OCI-LY3 (cell line): ENCODE results near the gene CD46.
"Not testable (repeated sequence)": the region's sequence is repeated elsewhere in the genome, so short reads cannot be mapped to it uniquely, and the experiment has no call there.

ENCODE experiments used
- H2AFZ ChIP-seq: fragments of 200-600, 300-600 bp; shearing (Covaris generic); 2 replicates; pipeline ENCODE4 v1.6.0; 2014; ENCODE audit warnings: antibody characterized with exemption, low read depth, low read length
- H3K27ac ChIP-seq: fragments of 200-600, 300-600 bp; sonication (generic); 2 replicates; pipeline ENCODE4 v1.5.1; 2014; ENCODE audit warnings: mild to moderate bottlenecking, low read length, moderate library complexity, mixed read lengths
- H3K27me3 ChIP-seq: fragments of 200-600, 300-600 bp; sonication (generic); 2 replicates; pipeline ENCODE4 v1.6.1; 2014; ENCODE audit warnings: low read depth, low read length, mixed read lengths
- H3K36me3 ChIP-seq: fragments of 200-600, 300-600 bp; sonication (generic); replicated peaks from 2 replicates; pipeline ENCODE3; 2014; ENCODE audit warnings: low read depth, low read length, mixed read lengths
- H3K4me1 ChIP-seq: fragments of 300-600, 200-600 bp; sonication (generic); 2 replicates; pipeline ENCODE4 v1.6.1; 2014; ENCODE audit warnings: low read length, mixed read lengths
- H3K4me2 ChIP-seq: fragments of 200-600, 300-600 bp; sonication (generic); 2 replicates; pipeline ENCODE4 v1.6.1; 2014; ENCODE audit warnings: low read length, mixed read lengths
- H3K4me3 ChIP-seq: fragments of 300-600, 200-600 bp; sonication (generic); 2 replicates; pipeline ENCODE4 v1.5.1; 2014; ENCODE audit warnings: antibody characterized with exemption, mild to moderate bottlenecking, low read length, moderate library complexity
- H3K79me2 ChIP-seq: fragments of 300-600, 200-600 bp; shearing (Covaris generic); 2 replicates; pipeline ENCODE4 v1.6.1; 2014; ENCODE audit warnings: mild to moderate bottlenecking, low read length, mixed read lengths
- H3K9ac ChIP-seq: fragments of 300-600, 200-600 bp; shearing (Covaris generic); 2 replicates; pipeline ENCODE4 v1.6.0; 2014; ENCODE audit warnings: mild to moderate bottlenecking, low read length, moderate library complexity
- H3K9me3 ChIP-seq: fragments of 200-600, 300-600 bp; shearing (Covaris generic); 2 replicates; pipeline ENCODE4 v1.6.1; 2014; ENCODE audit warnings: low read length, mixed read lengths; ENCODE audit not compliant: insufficient read depth
- H4K20me1 ChIP-seq: fragments of 200-600, 300-600 bp; sonication (generic); 2 replicates; pipeline ENCODE4 v1.6.1; 2016; ENCODE audit warnings: low read length, mixed read lengths; ENCODE audit not compliant: insufficient read depth
- CTCF ChIP-seq: fragments of 200-600, 300-600 bp; sonication (generic); IDR thresholded peaks from 2 replicates; pipeline ENCODE4 v1.5.1; 2014; ENCODE audit warnings: antibody characterized with exemption, low read length, low read depth
- EZH2phosphoT487 ChIP-seq: fragments of 200-600 bp; shearing (Covaris generic); IDR thresholded peaks from 2 replicates; pipeline ENCODE4 v1.6.1; 2018; ENCODE audit warnings: antibody characterized with exemption, mixed run types, low read depth

Gene CD46

GRCh38 chr1:207751790-207752455 lies at the start of gene CD46:
Gene CD46, plus strand, starts transcription at chr1:207752054. Its CDS starts 159 bp downstream, at chr1:207752213.
- H4K20me1 ChIP-seq = peaks cover 43% of the 10 kb centered on the region
- no peak for TF ChIP-seq CTCF
- TF ChIP-seq EZH2phosphoT487 = no peak
- H3K4me3 ChIP-seq = peak within 1 kb of the TSS; percentile 80
- peak within 1 kb of the TSS; percentile 84 for H3K9ac ChIP-seq
- peak within 1 kb of the TSS; percentile 41 for H2AFZ ChIP-seq
- H3K79me2 ChIP-seq = peaks cover 58% of the 10 kb centered on the region
- H3K36me3 ChIP-seq = no peaks in the 10 kb centered on the region
- peak within 1 kb of the TSS; percentile 72 for H3K27ac ChIP-seq
- no peaks in the 10 kb centered on the region for H3K27me3 ChIP-seq
- peak within 1 kb of the TSS; percentile 89 for H3K4me2 ChIP-seq
- H3K9me3 ChIP-seq = no peaks in the 10 kb centered on the region
- peaks cover 49% of the 10 kb centered on the region for H3K4me1 ChIP-seq

- Histone ChIP-seq H4K20me1 (no peaks in the 10 kb centered on the region), H3K27ac (no peak overlapping the region), H3K4me2 (no peak overlapping the region), H3K27me3 (0 out of 2 replicates have a peak, but pooled peaks cover 2% of the 10 kb centered on the region), H3K9me3 (no peaks in the 10 kb centered on the region), H3K9ac (no peak overlapping the region), H3K4me3 (no peak overlapping the region), H3K79me2 (no peaks in the 10 kb centered on the region), H3K36me3 (no peaks in the 10 kb centered on the region), H2AFZ (no peak overlapping the region), H3K4me1 (no peaks in the 10 kb centered on the region)
- TF ChIP-seq CTCF (no peak), EZH2phosphoT487 (no peak)
Measured at GRCh38 chr1:207702317-207702716, 49.5 kb upstream of the CD46 start.

- Histone ChIP-seq H3K9me3 (no peaks in the 10 kb centered on the region), H3K79me2 (no peaks in the 10 kb centered on the region), H3K4me3 (no peak overlapping the region), H4K20me1 (no peaks in the 10 kb centered on the region), H3K4me2 (no peak overlapping the region), H3K36me3 (no peaks in the 10 kb centered on the region), H3K4me1 (no peaks in the 10 kb centered on the region), H3K27me3 (no peaks in the 10 kb centered on the region), H2AFZ (no peak overlapping the region), H3K27ac (no peak overlapping the region), H3K9ac (no peak overlapping the region)
- TF ChIP-seq EZH2phosphoT487 = no peak
Measured at GRCh38 chr1:207703712-207704111, 48.1 kb upstream of the CD46 start.

GRCh38 chr1:207708004-207708403 lies 43.9 kb upstream of the CD46 start:
- H3K9ac ChIP-seq, H4K20me1 ChIP-seq, H3K4me3 ChIP-seq, H3K4me2 ChIP-seq, H3K36me3 ChIP-seq, H3K27ac ChIP-seq, H3K4me1 ChIP-seq, H3K9me3 ChIP-seq, H3K27me3 ChIP-seq, H2AFZ ChIP-seq, H3K79me2 ChIP-seq: not testable (repeated sequence)

GRCh38 chr1:207711285-207711684 lies 40.6 kb upstream of the CD46 start:
- H4K20me1 ChIP-seq = no peaks in the 10 kb centered on the region
- no peak overlapping the region for H2AFZ ChIP-seq
- H3K27ac ChIP-seq = no peak overlapping the region
- no peak overlapping the region for H3K4me2 ChIP-seq
- H3K36me3 ChIP-seq = no peaks in the 10 kb centered on the region
- H3K27me3 ChIP-seq = no peaks in the 10 kb centered on the region
- no peaks in the 10 kb centered on the region for H3K4me1 ChIP-seq
- H3K79me2 ChIP-seq = no peaks in the 10 kb centered on the region
- TF ChIP-seq CTCF (peak; percentile 12; the same call in 1 of the 2 replicates), EZH2phosphoT487 (no peak)
- H3K9me3 ChIP-seq = no peaks in the 10 kb centered on the region
- H3K9ac ChIP-seq = no peak overlapping the region
- H3K4me3 ChIP-seq = no peak overlapping the region

- H3K9ac ChIP-seq = not testable (repeated sequence)
Measured at GRCh38 chr1:207712701-207713100, 39.2 kb upstream of the CD46 start.

More at GRCh38 chr1:207712701-207713100, 39.2 kb upstream of the CD46 start:
- H3K27me3 ChIP-seq, H3K36me3 ChIP-seq, H3K4me1 ChIP-seq, H3K27ac ChIP-seq, H2AFZ ChIP-seq, H3K79me2 ChIP-seq, H3K4me2 ChIP-seq, H4K20me1 ChIP-seq, H3K4me3 ChIP-seq, H3K9me3 ChIP-seq: not testable (repeated sequence)
